Suppressor macrophage (primary cell): ENCODE results near the gene LMNTD2.

ENCODE experiments used
- DNase-seq, 4 experiments: peaks; one replicate each; pipeline ENCODE4 v3.0.0-alpha.2; 2020 to 2022
- total RNA-seq, 17 experiments: gene quantifications; one replicate each; lab custom pipeline; 2026; ENCODE audit warnings: mixed read lengths in 6 of 17, inconsistent platforms in 3 of 17; lab: John Stamatoyannopoulos, UW

The LMNTD2 gene, protein sequence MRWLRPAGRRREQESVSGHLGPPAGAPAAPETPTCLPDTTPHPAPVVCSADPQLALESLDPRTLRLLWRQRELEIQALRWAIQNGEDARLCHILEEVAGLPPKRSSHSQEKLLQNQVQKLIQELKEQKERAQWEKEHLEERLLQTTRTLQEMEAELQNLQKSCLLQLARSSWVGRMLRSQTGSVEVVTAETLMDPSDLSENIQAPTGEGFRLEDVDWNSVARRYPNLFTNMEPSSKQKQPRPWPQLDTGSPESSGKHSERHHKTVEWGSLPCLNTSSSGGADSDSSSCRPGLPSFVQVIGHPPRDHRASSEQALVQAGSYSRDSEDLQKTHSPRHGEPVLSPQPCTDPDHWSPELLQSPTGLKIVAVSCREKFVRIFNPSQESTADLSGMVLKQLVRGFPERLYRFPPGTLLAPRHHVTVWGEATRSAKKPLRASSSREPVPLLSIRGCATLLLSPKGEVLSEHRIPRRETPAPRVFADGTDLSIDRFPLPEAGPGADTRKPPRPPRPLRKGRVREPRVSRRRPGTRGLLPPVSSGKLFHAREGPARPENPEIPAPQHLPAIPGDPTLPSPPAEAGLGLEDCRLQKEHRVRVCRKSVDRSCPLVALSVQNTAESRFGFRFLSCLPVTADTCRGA
- 0.25 to 4.3 (median 1.2) reads per million in 17 experiments for total RNA-seq

DNA sequence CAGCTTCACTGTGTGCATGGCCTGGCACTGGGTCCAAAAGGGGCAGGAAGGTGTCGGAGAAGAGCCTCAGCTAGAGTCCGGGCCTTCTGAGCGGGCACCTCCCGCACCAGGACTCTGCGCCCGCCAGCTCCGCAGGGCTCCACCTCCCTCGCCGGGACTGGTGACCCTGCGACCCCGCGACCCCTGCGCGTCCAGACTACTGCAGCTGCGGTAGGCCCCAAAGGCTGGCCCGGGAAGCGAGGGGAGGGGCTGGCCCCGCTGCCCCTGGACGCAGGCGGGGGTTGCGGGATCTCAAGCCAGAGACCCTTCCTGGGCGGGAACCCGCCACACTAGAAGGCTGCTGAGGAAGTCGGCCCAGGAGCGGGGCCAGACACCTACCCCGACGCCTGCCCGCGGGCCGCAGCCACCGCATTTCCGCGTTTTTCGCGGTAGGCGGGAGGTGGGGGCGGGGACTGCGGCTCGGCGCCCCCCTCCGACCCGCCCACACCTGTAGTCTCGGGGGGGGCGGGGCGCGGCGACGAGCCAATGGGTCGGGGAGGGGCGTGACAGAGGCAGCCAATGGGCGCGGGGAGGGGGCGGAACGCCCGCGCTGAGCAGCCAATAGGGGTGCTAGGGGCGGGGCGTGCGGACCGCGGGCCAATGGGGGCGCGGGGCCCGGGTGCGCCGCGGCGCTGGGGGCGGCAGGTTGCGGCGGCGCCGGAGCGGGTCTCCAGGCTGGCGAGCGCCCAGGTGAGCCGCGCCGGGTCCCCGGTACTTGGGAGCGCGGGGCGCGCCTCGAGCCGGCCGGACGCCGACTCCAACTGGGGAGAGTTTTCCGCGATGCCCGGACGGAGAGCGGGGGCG lies at the start of gene LMNTD2, which contains the start of gene RASSF7:
Gene LMNTD2 (minus strand): TSS at position 434 of the 843 bp plus-strand sequence. CDS start 22 bp downstream, at position 412.
Gene RASSF7 (plus strand): TSS at position 666 of the 843 bp plus-strand sequence. CDS start 799 bp downstream, outside the sequence.
- peak; percentile 90 to 97 (median 95) for DNase-seq

- no peak for DNase-seq
Observed at GRCh38 chr11:609341-609811, 48.8 kb upstream of the LMNTD2 start.

DNA sequence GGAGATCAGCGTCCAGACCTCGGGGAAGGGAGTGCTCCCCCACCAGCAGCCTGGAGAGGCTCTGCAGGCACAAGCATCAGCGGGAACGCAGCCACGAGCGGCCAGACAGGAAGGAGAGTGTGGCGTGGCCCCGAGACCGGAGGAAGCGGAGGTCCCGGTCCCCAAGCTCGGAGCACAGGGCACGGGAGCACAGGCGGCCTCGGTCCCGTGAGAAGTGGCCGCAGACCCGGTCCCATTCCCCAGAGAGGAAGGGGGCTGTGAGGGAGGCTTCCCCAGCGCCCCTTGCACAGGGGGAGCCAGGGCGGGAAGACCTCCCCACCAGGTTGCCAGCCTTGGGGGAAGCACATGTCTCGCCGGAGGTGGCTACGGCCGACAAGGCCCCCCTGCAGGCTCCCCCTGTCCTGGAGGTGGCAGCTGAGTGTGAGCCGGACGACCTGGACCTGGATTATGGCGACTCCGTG lies 48.3 kb upstream of the LMNTD2 start:
- DNase-seq = no peak

DNA sequence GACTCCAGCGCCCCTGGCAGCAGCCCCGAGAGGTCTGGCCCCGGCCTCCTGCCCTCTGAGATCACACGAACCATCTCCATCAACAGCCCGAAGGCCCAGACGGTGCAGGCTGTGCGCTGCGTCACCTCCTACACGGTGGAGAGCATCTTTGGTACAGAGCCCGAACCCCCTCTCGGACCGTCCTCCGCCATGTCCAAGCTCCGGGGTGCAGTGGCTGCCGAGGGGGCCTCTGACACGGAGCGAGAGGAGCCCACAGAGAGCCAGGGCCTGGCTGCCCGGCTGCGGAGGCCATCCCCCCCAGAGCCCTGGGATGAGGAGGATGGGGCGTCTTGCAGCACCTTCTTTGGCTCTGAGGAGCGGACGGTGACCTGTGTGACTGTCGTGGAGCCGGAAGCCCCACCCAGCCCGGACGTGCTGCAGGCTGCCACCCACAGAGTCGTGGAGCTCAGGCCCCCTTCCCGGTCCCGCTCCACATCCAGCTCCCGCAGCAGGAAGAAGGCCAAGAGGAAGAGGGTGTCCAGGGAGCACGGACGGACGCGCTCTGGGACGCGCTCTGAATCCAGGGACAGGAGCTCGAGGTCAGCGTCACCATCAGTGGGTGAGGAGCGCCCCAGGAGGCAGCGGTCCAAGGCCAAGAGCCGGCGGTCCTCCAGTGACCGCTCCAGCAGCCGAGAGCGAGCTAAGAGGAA lies 47.6 kb upstream of the LMNTD2 start:
- no peak for DNase-seq

- DNase-seq = no peak
Observed at GRCh38 chr11:607020-607780, 46.7 kb upstream of the LMNTD2 start.

GRCh38 chr11:606245-606644 lies 45.7 kb upstream of the LMNTD2 start:
- DNase-seq = no peak

DNA sequence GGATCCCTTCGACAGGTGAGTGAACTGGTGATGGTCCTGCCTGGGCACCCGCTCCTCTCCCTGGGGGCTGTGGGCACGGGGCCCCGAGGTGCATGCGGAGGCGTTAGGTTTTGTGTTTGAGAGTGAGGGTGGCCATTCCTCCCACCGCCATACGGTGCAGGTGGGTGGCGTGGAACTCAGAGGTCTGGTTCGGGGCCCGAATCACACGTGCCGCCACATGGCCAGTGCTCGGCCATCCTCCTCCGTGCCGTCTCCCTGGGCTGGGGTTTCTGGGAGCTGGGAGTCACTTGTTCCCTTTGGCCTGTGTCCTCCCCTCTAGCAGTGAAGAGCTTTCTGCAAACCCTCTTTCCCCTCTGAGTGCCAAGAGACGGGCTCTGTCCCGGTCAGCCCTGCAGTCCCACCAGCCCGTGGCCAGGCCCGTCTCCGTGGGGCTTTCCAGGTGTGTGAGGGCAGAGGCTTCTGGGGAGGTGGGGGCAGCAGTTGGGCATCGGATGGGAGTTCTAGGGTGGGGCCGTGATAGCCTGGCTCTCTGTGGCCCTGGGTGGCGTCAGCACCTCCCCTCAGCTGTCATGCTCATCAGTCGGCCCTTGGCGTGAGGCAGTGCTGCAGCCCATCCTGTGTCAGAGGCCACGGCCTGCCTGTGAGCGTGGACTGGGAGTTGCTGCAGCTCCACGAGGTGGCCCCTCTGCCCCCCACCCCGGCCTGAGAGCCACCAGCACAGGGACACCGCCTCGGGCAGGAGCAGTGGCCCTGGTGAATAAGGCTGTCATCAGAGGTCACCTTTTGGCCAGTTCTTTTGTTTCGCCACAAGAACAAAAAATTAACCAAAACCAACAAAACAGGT lies 45.0 kb upstream of the LMNTD2 start:
- no peak for DNase-seq

DNA sequence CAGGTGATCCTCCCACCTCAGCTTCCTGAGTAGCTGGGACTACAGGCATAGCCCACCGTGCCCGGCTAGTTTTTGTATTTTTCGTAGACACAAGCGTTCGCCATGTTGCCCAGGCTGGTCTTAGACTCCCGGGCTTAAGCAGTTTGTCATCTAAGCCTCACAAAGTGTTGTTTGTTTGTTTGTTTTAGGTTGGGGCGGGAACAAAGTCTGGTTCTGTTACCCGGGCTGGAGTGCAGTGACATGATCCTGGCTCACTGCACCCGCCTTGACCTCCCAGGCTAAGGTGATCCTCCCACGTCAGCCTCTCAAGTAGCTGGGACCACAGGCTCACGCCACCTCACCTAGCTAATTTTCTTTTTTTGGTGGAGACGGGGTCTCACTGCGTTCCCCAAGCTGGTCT lies 42.6 kb upstream of the LMNTD2 start:
- no peak for DNase-seq

- no peak for DNase-seq
Observed at GRCh38 chr11:601573-602245, 41.2 kb upstream of the LMNTD2 start.

- no peak for DNase-seq
Observed at GRCh38 chr11:598005-598680, 37.6 kb upstream of the LMNTD2 start.

DNA sequence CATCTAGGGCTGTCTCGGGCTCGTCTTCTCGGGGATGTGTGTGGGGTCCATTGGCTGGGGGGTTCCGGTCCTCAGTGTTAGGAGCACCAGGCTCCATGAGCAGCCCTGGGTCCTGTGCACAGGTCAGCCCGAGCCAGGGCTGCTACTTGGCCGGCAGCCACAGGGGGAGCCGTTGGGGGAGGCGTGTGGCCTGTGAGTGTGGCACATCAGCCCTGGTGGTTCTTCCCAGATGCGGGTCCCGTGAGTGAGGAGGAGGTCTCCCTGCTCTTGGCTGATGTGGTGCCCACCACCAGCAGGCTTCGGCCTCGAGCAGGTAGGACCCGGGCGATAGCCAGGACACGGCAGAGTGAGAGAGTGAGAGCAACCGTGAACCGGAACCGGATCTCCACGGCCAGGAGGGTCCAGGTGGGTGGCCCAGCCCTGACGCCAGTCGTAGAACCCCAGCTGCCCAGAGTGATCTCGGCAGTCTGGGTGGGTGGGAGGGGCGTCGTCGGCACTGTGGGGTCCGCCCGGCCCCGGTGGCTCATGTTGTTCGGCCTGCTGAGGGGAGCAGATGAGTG lies 36.7 kb upstream of the LMNTD2 start:
- DNase-seq = peak in 1 of 4 experiments; percentile 27

DNA sequence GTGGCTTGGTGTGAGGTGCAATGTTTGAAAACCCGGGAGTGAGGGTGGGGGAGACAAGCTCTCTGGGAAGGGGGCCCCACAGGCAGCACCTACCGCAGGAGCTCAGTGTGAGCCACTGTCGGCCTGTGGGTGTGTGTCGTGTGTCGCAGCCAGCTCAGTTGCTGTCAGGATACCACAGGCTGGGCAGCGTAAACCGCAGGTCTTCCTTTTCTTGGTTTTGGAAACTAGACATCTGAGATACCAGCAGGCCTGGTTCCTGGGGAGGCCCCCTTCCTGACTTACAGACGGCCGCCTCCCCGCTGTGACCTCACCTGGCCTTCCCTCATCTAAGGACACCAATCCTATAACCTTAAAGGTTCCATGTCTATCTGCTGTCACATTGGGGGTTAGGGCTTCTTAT lies 35.8 kb upstream of the LMNTD2 start:
- DNase-seq = no peak

DNA sequence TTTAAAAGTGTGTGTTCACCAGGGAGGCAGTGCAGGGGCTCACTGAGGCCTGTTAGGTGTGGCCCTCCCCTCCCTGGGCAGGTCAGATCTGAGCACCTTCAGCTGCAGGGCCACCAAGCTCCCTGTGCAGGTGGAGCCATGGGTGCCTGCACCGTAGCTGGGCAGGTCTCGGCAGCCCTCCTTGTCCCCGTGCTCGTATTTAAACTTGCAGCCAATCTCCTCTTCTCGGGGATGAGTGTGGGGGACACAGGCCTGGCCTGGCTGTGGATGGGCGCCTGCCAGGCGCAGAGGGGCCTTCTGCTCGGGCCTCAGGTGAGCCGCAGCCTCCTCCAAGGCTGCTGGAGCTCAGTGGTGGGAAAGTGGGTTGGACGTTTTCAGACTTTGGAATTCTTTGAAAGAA lies 34.9 kb upstream of the LMNTD2 start:
- no peak for DNase-seq

DNA sequence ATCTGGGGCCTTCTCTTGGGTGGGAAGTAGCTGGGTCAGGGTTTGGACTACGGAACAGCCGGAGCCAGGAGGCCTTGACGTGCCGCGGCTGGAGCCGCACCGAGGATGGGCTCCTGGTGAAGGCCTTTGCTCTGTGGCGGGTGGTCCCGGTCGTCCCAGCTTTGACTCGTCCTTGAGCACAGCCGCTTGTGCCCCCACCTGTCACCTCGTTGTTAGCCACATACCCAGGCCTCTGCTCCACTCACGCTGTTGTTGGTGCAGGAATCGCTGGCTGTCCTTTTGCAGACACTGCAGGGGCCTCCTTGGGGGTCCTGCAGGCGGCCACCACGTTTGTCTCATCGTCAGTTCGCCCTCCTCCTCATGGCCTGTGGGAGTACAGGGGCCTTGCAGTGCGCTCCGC lies 32.8 kb upstream of the LMNTD2 start:
- DNase-seq = no peak

DNA sequence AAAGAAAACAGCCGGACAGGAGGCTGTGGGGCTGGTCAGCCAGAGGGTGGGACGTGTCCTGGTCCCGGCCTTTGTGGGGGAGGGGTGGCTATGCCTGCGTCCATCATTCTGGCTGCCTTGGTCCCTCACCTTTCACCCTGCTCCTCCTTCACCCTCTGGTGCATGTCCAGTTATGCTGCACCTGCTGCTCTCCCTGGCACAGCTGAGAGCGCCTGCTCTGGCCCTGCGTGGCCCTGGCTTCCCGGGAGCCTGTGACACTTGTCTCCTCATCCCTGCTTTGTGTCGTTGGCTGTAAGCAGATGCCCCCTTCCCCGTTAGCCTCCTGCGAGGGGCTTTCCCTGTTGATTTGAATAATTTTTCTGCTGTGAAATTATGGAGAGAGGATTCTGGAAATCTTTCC lies 32.4 kb upstream of the LMNTD2 start:
- DNase-seq = no peak

- DNase-seq = no peak
Observed at GRCh38 chr11:592501-592900, 32.0 kb upstream of the LMNTD2 start.

GRCh38 chr11:590997-591396 lies 30.5 kb upstream of the LMNTD2 start:
- no peak for DNase-seq

- no peak for DNase-seq
Observed at GRCh38 chr11:589798-590197, 29.3 kb upstream of the LMNTD2 start.

DNA sequence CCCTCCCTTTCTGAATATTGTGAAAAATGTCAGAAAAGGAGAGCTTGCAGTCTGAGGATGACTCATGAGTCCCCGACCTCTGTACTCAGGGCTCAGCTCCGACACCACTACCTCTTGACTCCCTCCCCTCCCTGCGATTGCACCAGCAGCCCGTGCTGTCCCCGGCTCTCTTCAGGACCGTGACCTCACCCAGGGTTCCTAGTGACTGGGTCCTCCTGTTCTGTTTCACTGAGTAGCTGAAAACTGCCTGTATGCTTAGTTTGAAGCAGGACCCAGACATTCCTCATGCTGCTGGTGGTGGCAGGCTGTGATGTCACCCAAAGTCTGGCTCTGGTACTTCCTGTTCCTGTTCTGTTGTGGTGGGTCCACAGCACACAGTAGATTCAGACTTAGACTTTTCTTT lies 27.4 kb upstream of the LMNTD2 start:
- peak; percentile 92 to 96 (median 92) for DNase-seq
